CD4-positive, alpha-beta T cell treated with Interleukin-2 at 100 ng/mL for 4 hours (primary cell): ENCODE data around the gene HTR3E.

Experiments
- DNase-seq: peaks from one replicate; pipeline ENCODE4 v3.0.0-alpha.2; 2020; ENCODE audit warnings: low spot score

HTR3E gene

DNA sequence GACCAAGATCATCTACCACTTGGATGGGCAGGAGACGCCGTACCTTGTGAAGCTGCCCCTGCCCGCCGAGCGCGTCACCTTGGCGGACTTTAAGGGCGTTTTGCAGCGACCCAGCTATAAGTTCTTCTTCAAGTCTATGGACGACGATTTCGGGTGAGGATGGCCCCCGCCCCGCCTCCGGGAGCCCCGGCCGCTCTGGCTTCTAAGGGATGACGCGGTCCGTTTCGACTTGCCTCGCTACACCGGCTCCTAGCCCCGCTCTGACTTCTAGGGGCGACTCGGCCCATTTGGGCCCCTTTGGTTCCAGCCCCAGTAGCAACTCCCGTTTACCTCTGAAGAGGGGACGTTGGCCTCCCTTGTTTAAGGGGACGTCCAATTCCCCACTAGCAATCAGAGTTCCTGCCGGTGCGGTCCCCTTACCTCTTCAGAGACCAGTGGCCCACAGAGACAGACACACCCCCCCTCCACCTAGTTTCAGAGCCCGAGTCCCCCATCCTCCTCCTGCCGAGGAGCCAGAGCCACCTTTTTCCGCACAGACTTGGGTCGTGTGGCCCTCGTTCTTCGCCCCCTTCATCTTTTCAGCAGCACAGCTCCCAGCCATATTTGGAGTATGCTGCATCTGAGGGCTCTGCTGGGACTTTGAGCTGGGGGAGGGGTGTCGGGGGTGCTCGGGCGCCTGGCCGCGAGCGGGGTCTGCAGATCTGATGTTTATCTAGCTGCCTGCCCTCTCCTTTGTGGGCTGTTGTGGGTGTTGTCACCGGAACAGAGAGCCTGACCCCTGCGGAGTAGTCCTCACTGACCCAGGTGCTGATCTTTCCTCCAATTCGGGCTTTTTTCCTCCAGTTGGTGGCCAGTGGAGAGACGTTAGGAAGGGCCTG, 59.0 kb downstream of the HTR3E start:
- peak; percentile 35 for DNase-seq

DNA sequence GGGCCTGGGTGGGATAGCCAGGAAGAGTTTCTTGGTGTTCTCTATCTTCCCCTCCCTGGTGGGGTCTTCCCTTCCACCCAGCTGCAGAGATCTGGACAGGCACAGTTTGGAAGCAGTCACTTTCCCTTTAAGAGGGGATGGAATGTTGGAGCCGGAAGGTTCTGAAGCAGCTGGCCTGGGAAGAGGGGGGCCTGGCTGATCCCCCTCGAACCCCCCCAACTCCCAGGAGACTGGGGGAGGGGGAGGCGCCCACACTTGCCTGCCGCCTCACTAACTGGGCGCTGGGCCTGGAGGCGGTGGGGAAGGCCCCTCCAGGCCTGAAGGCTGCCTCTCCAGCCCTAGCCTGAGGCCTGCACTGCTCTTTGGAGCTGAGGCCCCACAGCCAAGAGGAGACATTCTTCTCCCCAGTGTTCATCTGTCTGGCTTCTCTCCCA, 59.7 kb downstream of the HTR3E start:
- DNase-seq: no peak
